CD8-positive, alpha-beta memory T cell (primary cell): Measurements from ENCODE around the gene BPIFB2. TPM values are rescaled to one million over a fixed set of nuclear protein-coding genes. Genes with fewer than 3 reads are reported as not detected.

ENCODE experiments used
- CTCF ChIA-PET: fragments of 350-600 bp; sonication (Branson Sonifier 250); formaldehyde crosslinking; loops from one replicate; lab custom pipeline; 2021; ENCODE audit warnings: antibody characterized with exemption; lab: Charles Lee
- POLR2A ChIA-PET: fragments of 350-600 bp; sonication (Branson Sonifier 250); formaldehyde crosslinking; loops from one replicate; lab custom pipeline; 2021; ENCODE audit warnings: antibody characterized with exemption; lab: Charles Lee
- DNase-seq, 5 donors: peaks; one replicate each; pipeline versions ENCODE4 v3.0.0 to v3.0.0-alpha.2; 2020 to 2022; ENCODE audit warnings: mixed read lengths in 1 of 5
- H3K27ac ChIP-seq: one replicate; pipeline ENCODE4 v1.7.0; 2013; ENCODE audit warnings: low read depth, mild to moderate bottlenecking, low read length, moderate library complexity
- H3K27me3 ChIP-seq: 2 replicates; pipeline ENCODE4 v1.7.0; 2013; ENCODE audit warnings: low read length, mild to moderate bottlenecking; ENCODE audit not compliant: insufficient read depth, poor library complexity, severe bottlenecking
- H3K36me3 ChIP-seq: 2 replicates; pipeline ENCODE4 v1.7.0; 2013; ENCODE audit warnings: mild to moderate bottlenecking, low read length, moderate library complexity; ENCODE audit not compliant: insufficient read depth
- H3K4me1 ChIP-seq: 2 replicates; pipeline ENCODE4 v1.7.0; 2013; ENCODE audit warnings: mild to moderate bottlenecking, low read length, moderate library complexity; ENCODE audit not compliant: insufficient read depth
- H3K4me3 ChIP-seq: 2 replicates; pipeline ENCODE4 v1.7.0; 2013; ENCODE audit warnings: mild to moderate bottlenecking, low read length
- H3K9me3 ChIP-seq: 2 replicates; pipeline ENCODE4 v1.7.0; 2013; ENCODE audit warnings: mild to moderate bottlenecking, low read length
- H3K27ac Mint-ChIP-seq, 8 donors: one replicate each; pipeline ENCODE4 v1.8.0; 2020 to 2021; ENCODE audit warnings: mixed read lengths in 8 of 8, mild to moderate bottlenecking in 6 of 8, inconsistent platforms in 3 of 8, moderate library complexity in 3 of 8
- H3K27me3 Mint-ChIP-seq, 2 donors: one replicate each; pipeline ENCODE4 v1.8.0; 2020 to 2021; ENCODE audit warnings: mixed read lengths in 2 of 2, mild to moderate bottlenecking in 1 of 2, moderate library complexity in 1 of 2
- H3K36me3 Mint-ChIP-seq, 3 donors: one replicate each; pipeline ENCODE4 v1.8.0; 2020 to 2021; ENCODE audit warnings: mixed read lengths in 3 of 3, inconsistent platforms in 1 of 3, mild to moderate bottlenecking in 1 of 3
- H3K4me1 Mint-ChIP-seq, 3 donors: one replicate each; pipeline ENCODE4 v1.8.0; 2020 to 2021; ENCODE audit warnings: mixed read lengths in 3 of 3, inconsistent platforms in 1 of 3, mild to moderate bottlenecking in 1 of 3
- H3K4me3 Mint-ChIP-seq, 7 donors: one replicate each; pipeline ENCODE4 v1.8.0; 2020 to 2021; ENCODE audit warnings: mixed read lengths in 7 of 7, mild to moderate bottlenecking in 6 of 7, moderate library complexity in 4 of 7, inconsistent platforms in 2 of 7
- H3K9me3 Mint-ChIP-seq, 5 donors: one replicate each; pipeline ENCODE4 v1.8.0; 2020 to 2022; ENCODE audit warnings: mixed read lengths in 5 of 5, mild to moderate bottlenecking in 3 of 5, moderate library complexity in 2 of 5, inconsistent platforms in 1 of 5
- polyA plus RNA-seq: library from polyadenylated mRNA; unstranded; fragments of 300-500 nt; fragmentation: Illumina TruSeq; gene quantifications from one replicate; pipeline ENCODE4 v1.2.3, GENCODE V29; 2021
- total RNA-seq, 2 experiments: library from RNA; stranded (reverse); gene quantifications; one replicate each; pipeline ENCODE4 v1.2.3, GENCODE V29; 2021

BPIFB2 gene
- total and polyA plus RNA-seq, 3 experiments from 2014 or later, result not detected

DNA sequence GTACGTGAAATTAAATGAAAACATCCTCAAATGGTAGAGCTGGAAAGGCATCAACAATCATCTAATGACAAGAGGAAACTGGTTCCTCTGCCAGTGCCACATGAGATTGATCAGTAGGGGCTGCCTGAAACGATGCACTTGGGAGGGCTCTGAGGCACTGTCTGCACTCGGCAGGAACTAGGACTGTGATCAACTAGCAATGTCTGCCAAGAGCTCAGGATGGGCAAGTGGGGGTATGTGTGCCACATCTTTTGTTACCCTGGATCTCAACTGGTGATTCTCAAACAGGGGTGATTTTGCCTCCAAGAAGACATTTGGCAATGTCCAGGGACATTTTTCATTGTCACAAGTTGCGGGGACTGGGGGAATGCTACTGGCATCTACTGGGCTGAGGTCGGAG is 25.9 kb downstream of the BPIFB2 start:
- Mint-ChIP-seq H3K4me3 (no peak overlapping the region), H3K36me3 (peaks cover 0 to 8% (median 1%) of the 10 kb centered on the region in 3 donors), H3K4me1 (no peaks in the 10 kb centered on the region), H3K27me3 (peaks cover 0 to 4% of the 10 kb centered on the region in 2 donors), H3K9me3 (peaks cover 0 to 2% (median 2%) of the 10 kb centered on the region in 5 donors), H3K27ac (peak overlapping the region in 1 of 8 donors; percentile 47)
- CTCF ChIA-PET, result no interaction called here
- POLR2A ChIA-PET, result no interaction called here
- Histone ChIP-seq H3K9me3 (no peaks in the 10 kb centered on the region), H3K27ac (no peak overlapping the region), H3K27me3 (no peaks in the 10 kb centered on the region), H3K4me1 (no peaks in the 10 kb centered on the region), H3K36me3 (no peaks in the 10 kb centered on the region), H3K4me3 (no peak overlapping the region)
- no peak for DNase-seq

DNA sequence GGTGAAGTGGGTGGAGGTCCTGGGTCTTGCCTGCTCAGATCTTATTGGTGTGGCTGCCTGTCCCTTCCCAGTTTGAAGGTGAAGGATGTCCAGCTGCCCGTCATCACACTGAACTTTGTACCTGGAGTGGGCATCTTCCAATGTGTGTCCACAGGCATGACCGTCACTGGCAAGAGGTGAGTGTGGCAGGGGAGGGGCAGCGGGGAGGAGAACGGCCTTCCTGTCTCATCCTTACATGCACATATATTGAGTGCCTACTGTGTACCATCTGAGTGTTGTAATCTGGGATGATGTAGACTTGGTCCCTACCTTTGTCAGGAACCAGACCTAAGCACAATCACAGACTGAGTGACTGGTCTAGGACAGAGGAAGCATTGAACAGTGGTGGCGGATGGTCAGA is 26.6 kb downstream of the BPIFB2 start:
- ChIA-PET POLR2A (no interaction called here), CTCF (no interaction called here)
- H3K4me3 Mint-ChIP-seq, result no peak overlapping the region
- no peaks in the 10 kb centered on the region for H3K36me3 ChIP-seq
- H3K9me3 ChIP-seq, result no peaks in the 10 kb centered on the region
- H3K36me3 Mint-ChIP-seq, result peaks cover 0 to 8% (median 1%) of the 10 kb centered on the region in 3 donors
- H3K27ac ChIP-seq, result no peak overlapping the region
- H3K4me1 Mint-ChIP-seq, result no peaks in the 10 kb centered on the region
- H3K9me3 Mint-ChIP-seq, result peaks cover 0 to 2% (median 2%) of the 10 kb centered on the region in 5 donors
- peak overlapping the region in 1 of 8 donors; percentile 68 for H3K27ac Mint-ChIP-seq
- no peak overlapping the region for H3K4me3 ChIP-seq
- no peaks in the 10 kb centered on the region for H3K4me1 ChIP-seq
- no peaks in the 10 kb centered on the region for H3K27me3 ChIP-seq
- peaks cover 0 to 4% of the 10 kb centered on the region in 2 donors for H3K27me3 Mint-ChIP-seq
- no peak for DNase-seq

- Histone ChIP-seq H3K4me1 (no peaks in the 10 kb centered on the region), H3K36me3 (no peaks in the 10 kb centered on the region), H3K27me3 (no peaks in the 10 kb centered on the region), H3K9me3 (no peaks in the 10 kb centered on the region), H3K27ac (no peak overlapping the region), H3K4me3 (no peak overlapping the region)
- peaks cover 0 to 2% (median 2%) of the 10 kb centered on the region in 5 donors for H3K9me3 Mint-ChIP-seq
- no peaks in the 10 kb centered on the region for H3K4me1 Mint-ChIP-seq
- DNase-seq, result no peak
- no peak overlapping the region for H3K4me3 Mint-ChIP-seq
- ChIA-PET POLR2A (no interaction called here), CTCF (no interaction called here)
- H3K27ac Mint-ChIP-seq, result peak overlapping the region in 1 of 8 donors; percentile 9
- peaks cover 0 to 8% (median 1%) of the 10 kb centered on the region in 3 donors for H3K36me3 Mint-ChIP-seq
- H3K27me3 Mint-ChIP-seq, result peaks cover 0 to 4% of the 10 kb centered on the region in 2 donors
Measured at GRCh38 chr20:33034901-33035492, 27.5 kb downstream of the BPIFB2 start.

DNA sequence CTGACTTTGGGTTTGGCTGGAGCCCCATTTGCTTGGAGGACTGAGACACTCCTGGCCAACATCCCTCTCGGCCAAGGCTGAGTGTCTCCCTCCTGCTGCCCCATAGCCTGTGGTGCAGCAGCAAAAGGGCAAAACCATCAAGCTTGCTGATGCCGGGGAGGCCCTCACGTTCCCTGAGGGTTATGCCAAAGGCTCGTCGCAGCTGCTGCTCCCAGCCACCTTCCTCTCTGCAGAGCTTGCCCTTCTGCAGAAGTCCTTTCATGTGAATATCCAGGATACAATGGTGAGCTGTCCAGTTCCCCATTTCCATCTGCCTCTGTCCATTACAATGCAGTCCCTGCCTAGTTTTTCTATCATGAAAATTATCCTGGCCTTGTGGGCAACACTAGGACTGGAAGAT is 30.0 kb downstream of the BPIFB2 start:
- POLR2A ChIA-PET, result no interaction called here
- H3K27me3 ChIP-seq, result no peaks in the 10 kb centered on the region
- Mint-ChIP-seq H3K4me3 (no peak overlapping the region), H3K27me3 (peaks cover 0 to 7% of the 10 kb centered on the region in 2 donors), H3K4me1 (no peaks in the 10 kb centered on the region), H3K9me3 (peaks cover 0 to 2% (median under 1%) of the 10 kb centered on the region in 5 donors), H3K36me3 (peaks cover 0 to 8% (median 1%) of the 10 kb centered on the region in 3 donors), H3K27ac (no peak overlapping the region)
- no peaks in the 10 kb centered on the region for H3K4me1 ChIP-seq
- no peaks in the 10 kb centered on the region for H3K9me3 ChIP-seq
- no peak overlapping the region for H3K4me3 ChIP-seq
- CTCF ChIA-PET, result no interaction called here
- H3K36me3 ChIP-seq, result no peaks in the 10 kb centered on the region
- H3K27ac ChIP-seq, result no peak overlapping the region
- no peak for DNase-seq

- Mint-ChIP-seq H3K27ac (no peak overlapping the region), H3K4me1 (no peaks in the 10 kb centered on the region), H3K9me3 (peaks cover 0 to 4% (median 0%) of the 10 kb centered on the region in 5 donors), H3K36me3 (peaks cover 0 to 3% (median 1%) of the 10 kb centered on the region in 3 donors), H3K27me3 (peaks cover 0 to 3% of the 10 kb centered on the region in 2 donors), H3K4me3 (no peak overlapping the region)
- no peak overlapping the region for H3K4me3 ChIP-seq
- CTCF ChIA-PET, result no interaction called here
- POLR2A ChIA-PET, result no interaction called here
- no peaks in the 10 kb centered on the region for H3K4me1 ChIP-seq
- no peaks in the 10 kb centered on the region for H3K27me3 ChIP-seq
- no peaks in the 10 kb centered on the region for H3K36me3 ChIP-seq
- H3K27ac ChIP-seq, result no peak overlapping the region
- no peak for DNase-seq
- no peaks in the 10 kb centered on the region for H3K9me3 ChIP-seq
Measured at GRCh38 chr20:33038243-33038642, 30.7 kb downstream of the BPIFB2 start.

- peaks cover 4% of the 10 kb centered on the region for H3K9me3 ChIP-seq
- Mint-ChIP-seq H3K4me3 (no peak overlapping the region), H3K4me1 (no peaks in the 10 kb centered on the region), H3K9me3 (peaks cover 14 to 19% (median 17%) of the 10 kb centered on the region in 5 donors), H3K36me3 (peaks cover 0 to 17% (median 1%) of the 10 kb centered on the region in 3 donors), H3K27ac (peak overlapping the region in 1 of 8 donors; percentile 62), H3K27me3 (peaks cover 0 to 3% of the 10 kb centered on the region in 2 donors)
- ChIA-PET POLR2A (no interaction called here), CTCF (no interaction called here)
- no peak for DNase-seq
- H3K4me3 ChIP-seq, result no peak overlapping the region
- no peaks in the 10 kb centered on the region for H3K4me1 ChIP-seq
- no peak overlapping the region for H3K27ac ChIP-seq
- no peaks in the 10 kb centered on the region for H3K36me3 ChIP-seq
- H3K27me3 ChIP-seq, result no peaks in the 10 kb centered on the region
Measured at GRCh38 chr20:33042430-33042829, 34.9 kb downstream of the BPIFB2 start.

GRCh38 chr20:33042983-33043730 is 35.7 kb downstream of the BPIFB2 start:
- CTCF ChIA-PET, result no interaction called here

DNA sequence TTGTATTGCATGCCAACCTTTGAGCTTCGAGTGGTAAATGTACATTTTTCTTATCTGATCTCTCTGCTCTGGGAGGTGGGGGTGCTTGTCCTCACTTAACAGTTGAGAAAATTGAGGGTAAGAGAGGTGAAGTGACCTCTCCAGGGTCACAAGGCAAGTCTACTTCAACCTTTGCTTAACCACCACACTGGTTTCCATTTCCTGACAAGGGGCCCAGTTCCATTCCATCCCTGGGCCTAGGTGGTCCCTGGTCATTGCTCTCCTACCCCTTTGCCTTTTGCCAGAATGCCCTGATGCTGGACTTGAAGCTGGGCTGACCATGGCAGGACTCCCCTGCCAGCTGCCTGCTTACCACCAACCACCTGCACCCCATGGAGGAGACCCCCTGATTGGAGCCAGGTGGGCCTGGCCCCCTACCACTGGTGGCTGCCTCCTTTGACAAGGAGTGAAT is 36.3 kb downstream of the BPIFB2 start:
- H3K36me3 Mint-ChIP-seq, result peaks cover 0 to 15% (median 3%) of the 10 kb centered on the region in 3 donors
- ChIA-PET POLR2A (no interaction called here), CTCF (no interaction called here)
- no peak overlapping the region for H3K27ac ChIP-seq
- H3K9me3 ChIP-seq, result peaks cover 4% of the 10 kb centered on the region
- H3K27ac Mint-ChIP-seq, result no peak overlapping the region
- H3K9me3 Mint-ChIP-seq, result peaks cover 14 to 19% (median 17%) of the 10 kb centered on the region in 5 donors
- H3K4me1 ChIP-seq, result no peaks in the 10 kb centered on the region
- DNase-seq, result no peak
- H3K36me3 ChIP-seq, result no peaks in the 10 kb centered on the region
- peaks cover 0 to 3% of the 10 kb centered on the region in 2 donors for H3K27me3 Mint-ChIP-seq
- H3K4me1 Mint-ChIP-seq, result no peaks in the 10 kb centered on the region
- H3K4me3 ChIP-seq, result no peak overlapping the region
- no peaks in the 10 kb centered on the region for H3K27me3 ChIP-seq
- H3K4me3 Mint-ChIP-seq, result no peak overlapping the region

More at GRCh38 chr20:33042983-33043730, 35.7 kb downstream of the BPIFB2 start:
- peaks cover 0 to 3% of the 10 kb centered on the region in 2 donors for H3K27me3 Mint-ChIP-seq
- peaks cover 4% of the 10 kb centered on the region for H3K9me3 ChIP-seq
- H3K36me3 Mint-ChIP-seq, result peaks cover 0 to 15% (median 1%) of the 10 kb centered on the region in 3 donors
- H3K4me3 Mint-ChIP-seq, result no peak overlapping the region
- no peak overlapping the region for H3K4me3 ChIP-seq
- H3K4me1 Mint-ChIP-seq, result no peaks in the 10 kb centered on the region
- H3K9me3 Mint-ChIP-seq, result peaks cover 14 to 19% (median 17%) of the 10 kb centered on the region in 5 donors
- no peaks in the 10 kb centered on the region for H3K4me1 ChIP-seq
- no peaks in the 10 kb centered on the region for H3K27me3 ChIP-seq
- H3K27ac ChIP-seq, result no peak overlapping the region
- no peak for DNase-seq
- POLR2A ChIA-PET, result no interaction called here
- H3K27ac Mint-ChIP-seq, result peak overlapping the region in 1 of 8 donors; percentile 41
- no peaks in the 10 kb centered on the region for H3K36me3 ChIP-seq
